ENCODE results near the gene NFAT5. TPM values are rescaled to one million over a fixed set of nuclear protein-coding genes. Genes with fewer than 3 reads are reported as not detected.

Gene NFAT5
- total and polyA plus RNA-seq, 2 donors (not counting 3 experiments of a cell fraction or from before 2014, with no cell fraction given) = 17.2 to 49.5 TPM

DNA sequence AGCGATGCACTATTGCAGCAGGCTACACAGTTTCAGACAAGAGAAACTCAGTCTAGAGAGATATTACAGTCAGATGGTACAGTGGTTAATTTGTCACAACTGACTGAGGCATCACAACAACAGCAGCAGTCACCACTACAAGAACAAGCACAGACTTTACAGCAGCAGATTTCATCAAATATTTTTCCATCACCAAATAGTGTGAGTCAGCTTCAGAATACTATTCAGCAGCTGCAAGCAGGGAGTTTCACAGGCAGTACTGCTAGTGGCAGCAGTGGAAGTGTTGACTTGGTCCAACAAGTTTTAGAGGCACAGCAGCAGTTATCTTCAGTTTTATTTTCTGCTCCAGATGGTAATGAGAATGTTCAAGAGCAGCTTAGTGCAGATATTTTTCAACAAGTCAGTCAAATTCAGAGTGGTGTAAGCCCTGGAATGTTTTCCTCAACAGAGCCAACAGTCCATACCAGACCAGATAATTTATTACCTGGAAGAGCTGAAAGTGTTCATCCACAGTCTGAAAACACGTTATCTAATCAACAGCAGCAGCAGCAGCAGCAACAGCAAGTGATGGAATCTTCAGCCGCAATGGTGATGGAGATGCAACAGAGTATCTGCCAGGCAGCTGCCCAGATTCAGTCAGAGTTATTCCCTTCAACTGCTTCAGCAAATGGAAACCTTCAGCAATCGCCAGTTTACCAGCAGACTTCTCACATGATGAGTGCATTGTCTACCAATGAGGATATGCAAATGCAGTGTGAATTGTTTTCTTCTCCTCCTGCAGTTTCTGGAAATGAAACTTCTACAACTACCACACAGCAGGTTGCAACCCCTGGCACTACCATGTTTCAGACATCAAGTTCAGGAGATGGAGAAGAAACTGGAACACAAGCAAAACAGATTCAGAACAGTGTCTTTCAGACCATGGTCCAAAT is 126.5 kb downstream of the NFAT5 start:
- CTCF ChIA-PET = interaction anchor here (1.1 kb wide), 1 partner anchor 18 kb away, joined by 3 read pairs; no protein-coding TSS in a partner anchor
- no peaks in the 10 kb centered on the region for H3K9me3 ChIP-seq (replicated peaks; ENCODE audit: control insufficient read depth, insufficient read depth, low read length)
- dilution Hi-C loops (cut with MboI; ENCODE audit: extremely low pct_ligation_motif_present, low sequenced_read_pairs) = no loop called here
- no peak for FAIRE-seq
- no peaks in the 10 kb centered on the region for H3K27me3 ChIP-seq (ENCODE audit: control insufficient read depth in 2 of 2, insufficient read depth in 2 of 2, low read length in 2 of 2)
- no peak for DNase-seq (ENCODE audit: low read depth, low spot score)
- intact Hi-C loops (cut with micrococcal nuclease) = no loop called here
- H3K9ac ChIP-seq (replicated peaks; ENCODE audit: extremely low read depth, insufficient read depth, low read length) = no peak overlapping the region
- H3K4me3 ChIP-seq (replicated peaks in 1 of 3; ENCODE audit: insufficient read depth in 1 of 3, low read depth in 1 of 3, low read length in 3 of 3) = no peak overlapping the region
- H3K4me1 ChIP-seq (ENCODE audit: control insufficient read depth, extremely low read depth, insufficient read depth, low read length) = no peaks in the 10 kb centered on the region
- POLR2A ChIA-PET = no interaction called here
- no peaks in the 10 kb centered on the region for H3K9me1 ChIP-seq (replicated peaks; ENCODE audit: control insufficient read depth, extremely low read depth, insufficient read depth, low read length)
- H3K27ac ChIP-seq (ENCODE audit: insufficient read depth, low read depth, low read length) = no peak overlapping the region
- H4K20me1 ChIP-seq (replicated peaks; ENCODE audit: control insufficient read depth, extremely low read depth, insufficient read depth, low read length) = no peaks in the 10 kb centered on the region
- BruUV-seq (replicated peaks) = no TSS peak
- H3K36me3 ChIP-seq (ENCODE audit: control insufficient read depth in 2 of 2, extremely low read depth in 1 of 2, insufficient read depth in 2 of 2, low read length in 2 of 2) = peaks cover 27 to 29% of the 10 kb centered on the region in 2 experiments
- TF ChIP-seq POLR2A (IDR thresholded peaks at IDR 0.05; ENCODE audit: low read depth, low read length) = no peak
- TF ChIP-seq, protein P1, sequence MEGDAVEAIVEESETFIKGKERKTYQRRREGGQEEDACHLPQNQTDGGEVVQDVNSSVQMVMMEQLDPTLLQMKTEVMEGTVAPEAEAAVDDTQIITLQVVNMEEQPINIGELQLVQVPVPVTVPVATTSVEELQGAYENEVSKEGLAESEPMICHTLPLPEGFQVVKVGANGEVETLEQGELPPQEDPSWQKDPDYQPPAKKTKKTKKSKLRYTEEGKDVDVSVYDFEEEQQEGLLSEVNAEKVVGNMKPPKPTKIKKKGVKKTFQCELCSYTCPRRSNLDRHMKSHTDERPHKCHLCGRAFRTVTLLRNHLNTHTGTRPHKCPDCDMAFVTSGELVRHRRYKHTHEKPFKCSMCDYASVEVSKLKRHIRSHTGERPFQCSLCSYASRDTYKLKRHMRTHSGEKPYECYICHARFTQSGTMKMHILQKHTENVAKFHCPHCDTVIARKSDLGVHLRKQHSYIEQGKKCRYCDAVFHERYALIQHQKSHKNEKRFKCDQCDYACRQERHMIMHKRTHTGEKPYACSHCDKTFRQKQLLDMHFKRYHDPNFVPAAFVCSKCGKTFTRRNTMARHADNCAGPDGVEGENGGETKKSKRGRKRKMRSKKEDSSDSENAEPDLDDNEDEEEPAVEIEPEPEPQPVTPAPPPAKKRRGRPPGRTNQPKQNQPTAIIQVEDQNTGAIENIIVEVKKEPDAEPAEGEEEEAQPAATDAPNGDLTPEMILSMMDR (IDR thresholded peaks at IDR 0.05; ENCODE audit: extremely low read depth in 1 of 2, insufficient read depth in 1 of 2, low read depth in 1 of 2, low read length in 2 of 2) = no peak
- TF ChIP-seq, protein P2, sequence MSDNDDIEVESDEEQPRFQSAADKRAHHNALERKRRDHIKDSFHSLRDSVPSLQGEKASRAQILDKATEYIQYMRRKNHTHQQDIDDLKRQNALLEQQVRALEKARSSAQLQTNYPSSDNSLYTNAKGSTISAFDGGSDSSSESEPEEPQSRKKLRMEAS (IDR thresholded peaks at IDR 0.05; ENCODE audit: insufficient read depth, insufficient read length) = no peak
- H2AFZ ChIP-seq (ENCODE audit: low read depth, low read length) = no peak overlapping the region
- no peak overlapping the region for H3K4me2 ChIP-seq (ENCODE audit: insufficient read depth, low read length)
- no peaks in the 10 kb centered on the region for H3K79me2 ChIP-seq (ENCODE audit: control insufficient read depth, insufficient read depth, low read length)

DNA sequence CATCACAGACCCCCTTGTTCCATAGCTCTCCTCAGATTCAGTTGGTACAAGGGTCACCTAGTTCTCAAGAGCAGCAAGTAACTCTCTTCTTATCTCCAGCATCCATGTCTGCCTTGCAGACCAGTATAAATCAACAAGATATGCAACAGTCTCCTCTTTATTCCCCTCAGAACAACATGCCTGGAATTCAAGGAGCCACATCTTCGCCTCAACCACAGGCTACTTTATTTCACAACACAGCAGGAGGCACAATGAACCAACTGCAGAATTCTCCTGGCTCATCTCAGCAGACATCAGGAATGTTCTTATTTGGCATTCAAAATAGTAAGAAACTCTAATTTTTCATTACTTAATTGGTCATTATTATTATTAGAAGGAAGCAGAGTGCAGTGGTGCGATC is 128.2 kb downstream of the NFAT5 start:
- no peaks in the 10 kb centered on the region for H3K79me2 ChIP-seq (ENCODE audit: control insufficient read depth, insufficient read depth, low read length)
- TF ChIP-seq JUN (IDR thresholded peaks at IDR 0.05; ENCODE audit: borderline replicate concordance, insufficient read depth, insufficient read length, low read depth) (no peak), POLR2A (IDR thresholded peaks at IDR 0.05; ENCODE audit: low read depth, low read length) (no peak), FOS (IDR thresholded peaks at IDR 0.05; ENCODE audit: borderline replicate concordance, insufficient read depth, low read length) (no peak)
- TF ChIP-seq, protein P1 (IDR thresholded peaks at IDR 0.05; ENCODE audit: extremely low read depth in 1 of 2, insufficient read depth in 1 of 2, low read depth in 1 of 2, low read length in 2 of 2) = no peak
- FAIRE-seq = no peak
- no peaks in the 10 kb centered on the region for H3K9me3 ChIP-seq (replicated peaks; ENCODE audit: control insufficient read depth, insufficient read depth, low read length)
- no peak overlapping the region for H2AFZ ChIP-seq (ENCODE audit: low read depth, low read length)
- no peaks in the 10 kb centered on the region for H3K27me3 ChIP-seq (ENCODE audit: control insufficient read depth in 2 of 2, insufficient read depth in 2 of 2, low read length in 2 of 2)
- intact Hi-C loops (cut with micrococcal nuclease) = no loop called here
- no peak overlapping the region for H3K4me2 ChIP-seq (ENCODE audit: insufficient read depth, low read length)
- BruUV-seq (replicated peaks) = no TSS peak
- H3K9ac ChIP-seq (replicated peaks; ENCODE audit: extremely low read depth, insufficient read depth, low read length) = no peak overlapping the region
- no peak for DNase-seq (ENCODE audit: low read depth, low spot score)
- H3K27ac ChIP-seq (ENCODE audit: insufficient read depth, low read depth, low read length) = no peak overlapping the region
- H3K9me1 ChIP-seq (replicated peaks; ENCODE audit: control insufficient read depth, extremely low read depth, insufficient read depth, low read length) = no peaks in the 10 kb centered on the region
- POLR2A ChIA-PET = no interaction called here
- CTCF ChIA-PET = no interaction called here
- no peak overlapping the region for H3K4me3 ChIP-seq (replicated peaks in 1 of 3; ENCODE audit: insufficient read depth in 1 of 3, low read depth in 1 of 3, low read length in 3 of 3)
- dilution Hi-C loops (cut with MboI; ENCODE audit: extremely low pct_ligation_motif_present, low sequenced_read_pairs) = no loop called here
- H3K4me1 ChIP-seq (ENCODE audit: control insufficient read depth, extremely low read depth, insufficient read depth, low read length) = no peaks in the 10 kb centered on the region
- peaks cover 29 to 30% of the 10 kb centered on the region in 2 experiments for H3K36me3 ChIP-seq (ENCODE audit: control insufficient read depth in 2 of 2, extremely low read depth in 1 of 2, insufficient read depth in 2 of 2, low read length in 2 of 2)
- no peaks in the 10 kb centered on the region for H4K20me1 ChIP-seq (replicated peaks; ENCODE audit: control insufficient read depth, extremely low read depth, insufficient read depth, low read length)

All from endothelial cell of umbilical vein (primary cell).